NCI-H510A (cell line): Measurements from ENCODE around the gene TRAF4.

Experiments used
- DNase-seq: peaks from one replicate; lab custom pipeline; 2025; lab: John Stamatoyannopoulos, UW

TRAF4 gene

DNA sequence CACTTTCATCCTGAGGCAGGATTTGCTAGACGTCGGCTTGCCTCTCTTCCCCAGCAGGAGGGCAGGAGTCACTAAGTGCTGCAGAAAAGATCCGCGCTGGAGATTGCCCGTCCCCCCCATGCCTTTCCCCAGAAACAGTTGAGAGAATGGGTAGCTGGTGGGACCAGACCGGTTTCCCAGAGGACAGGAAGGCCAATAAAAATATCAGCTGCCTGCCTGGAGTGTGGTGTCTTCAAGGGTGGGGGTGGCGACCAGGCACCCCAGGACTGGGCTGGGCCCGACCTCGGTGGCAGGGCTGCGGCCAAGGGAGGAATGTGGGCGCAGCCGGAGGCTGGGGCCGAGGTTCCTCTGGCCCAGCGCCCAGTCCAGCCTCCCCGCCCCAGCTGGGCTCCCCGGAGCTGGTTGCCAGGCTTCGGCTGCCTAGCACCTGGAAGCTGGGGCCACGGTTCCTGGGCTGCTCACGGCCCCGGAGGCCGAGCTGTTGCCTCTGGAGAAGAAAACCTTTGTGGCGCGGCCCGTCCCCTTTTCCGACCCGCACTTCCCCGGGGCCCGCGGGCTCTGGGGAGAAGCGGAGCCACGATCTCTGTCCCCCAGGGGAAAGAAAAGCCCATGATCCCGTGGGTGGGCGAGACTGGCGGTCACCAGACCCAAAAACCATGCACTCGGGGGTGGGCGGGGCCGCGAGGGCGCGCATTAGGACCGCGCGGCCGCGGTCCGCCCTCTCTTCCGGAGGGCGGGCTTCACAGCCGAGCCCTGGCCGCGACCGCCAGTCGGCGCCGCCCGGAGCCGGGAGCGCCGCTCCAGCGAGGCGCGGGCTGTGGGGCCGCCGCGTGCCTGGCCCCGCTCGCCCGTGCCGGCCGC lies at the start of gene TRAF4:
TRAF4 (plus strand) TSS at position 769 of the 861 bp plus-strand sequence. CDS start 102 bp downstream, outside the sequence.
- DNase-seq = peak; percentile 96

DNA sequence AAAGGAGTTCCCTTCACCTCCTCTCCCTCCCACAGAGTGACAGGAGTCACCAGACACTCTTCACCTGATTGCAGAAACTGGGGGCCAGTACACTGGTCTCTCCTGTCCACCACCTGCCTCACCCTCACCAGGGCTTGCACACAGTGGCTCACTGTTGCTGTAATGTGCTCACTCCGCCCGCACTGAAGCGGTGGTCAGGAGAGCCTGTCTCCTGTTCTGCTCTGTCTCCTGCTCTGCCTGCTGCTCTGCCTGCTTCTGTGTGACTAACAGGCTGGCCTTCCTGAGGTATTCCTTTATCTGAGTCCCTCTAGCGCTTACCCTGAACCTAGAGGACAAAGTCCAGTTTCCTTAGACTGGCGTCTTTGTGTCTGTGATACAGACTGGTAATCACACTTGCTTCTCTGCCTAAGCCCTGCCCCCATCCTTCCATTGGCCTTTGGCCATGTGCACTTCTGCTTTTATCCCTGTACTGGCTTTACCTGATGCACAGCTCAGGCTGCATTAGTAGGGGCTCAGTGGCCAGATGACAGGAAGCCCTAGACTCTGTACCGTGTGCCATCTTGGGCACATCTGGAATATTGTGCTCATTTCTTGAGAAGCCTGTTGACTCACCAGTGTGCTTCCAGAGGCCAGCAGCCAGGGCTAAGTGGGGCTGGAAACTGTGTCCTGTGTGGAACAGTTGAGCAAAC lies 45.4 kb upstream of the TRAF4 start:
- DNase-seq = no peak

GRCh38 chr17:28700278-28700677 lies 43.5 kb upstream of the TRAF4 start:
- no peak for DNase-seq

DNA sequence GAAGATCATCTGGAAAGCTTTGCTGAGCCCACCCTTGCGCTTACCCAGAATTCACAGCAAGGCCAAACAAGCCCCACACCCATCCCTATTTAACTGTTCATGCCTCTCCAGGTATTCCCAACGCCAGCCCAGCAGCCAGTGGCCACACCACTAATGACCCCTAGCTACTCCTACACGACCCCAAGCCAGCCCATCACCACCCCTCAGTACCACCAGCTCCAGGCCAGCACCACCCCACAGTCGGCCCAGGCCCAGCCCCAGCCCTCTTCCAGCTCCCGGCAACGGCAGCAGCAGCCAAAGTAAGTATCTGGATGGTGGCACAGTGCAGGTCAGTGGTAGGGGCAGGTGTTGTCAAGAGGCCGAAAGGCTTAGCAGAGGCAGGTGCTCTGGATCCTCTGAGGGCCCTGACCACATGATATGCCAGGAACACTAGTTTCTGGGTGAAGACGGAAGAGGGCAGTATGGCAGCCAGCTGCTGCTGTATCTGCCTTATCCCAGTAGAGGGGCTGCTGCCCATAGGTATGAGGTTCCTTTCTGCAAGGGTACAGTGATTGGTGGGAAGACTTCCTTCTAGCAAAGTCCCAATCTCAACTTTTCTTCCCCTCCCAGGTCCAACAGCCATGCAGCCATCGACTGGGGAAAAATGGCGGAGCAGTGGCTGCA lies 42.9 kb upstream of the TRAF4 start:
- peak; percentile 76 for DNase-seq

DNA sequence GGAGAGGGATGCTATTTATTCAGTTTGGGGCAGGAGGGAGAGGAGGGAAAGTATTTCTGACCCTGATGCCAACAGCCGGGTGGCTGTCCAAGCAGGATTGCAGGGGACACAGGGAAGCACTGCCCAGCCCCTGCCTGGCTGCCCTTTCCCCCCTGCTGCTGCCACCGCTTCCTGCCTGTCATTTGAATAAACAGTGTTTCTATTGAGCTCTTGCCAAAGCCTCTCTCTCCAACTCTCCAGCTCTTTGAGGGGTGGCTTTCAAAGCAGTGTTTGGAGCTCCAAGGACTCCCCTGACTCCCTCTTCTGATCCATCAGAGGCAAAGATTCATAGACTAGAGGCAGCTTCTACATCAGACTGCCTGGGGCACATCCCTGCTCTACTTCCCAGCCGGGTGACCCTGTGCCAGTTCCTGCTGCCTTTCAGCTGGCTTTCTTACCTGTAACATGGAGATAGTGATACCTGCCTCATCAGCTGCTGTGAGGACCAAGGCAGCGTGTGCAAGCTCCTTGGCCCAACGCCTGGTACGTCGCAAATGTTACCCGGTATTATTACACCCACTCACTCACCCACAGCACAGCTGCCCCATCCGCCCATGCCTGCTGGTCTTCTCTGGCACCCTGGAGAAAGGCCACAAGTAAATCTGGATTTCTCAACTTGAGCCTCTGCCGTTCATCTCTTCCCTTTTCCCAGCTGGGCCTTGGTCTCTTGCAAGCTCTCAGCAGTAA lies 41.6 kb upstream of the TRAF4 start:
- DNase-seq = no peak

GRCh38 chr17:28702752-28703150 lies 41.1 kb upstream of the TRAF4 start:
- no peak for DNase-seq

GRCh38 chr17:28703552-28704218 lies 40.1 kb upstream of the TRAF4 start:
- DNase-seq = no peak

DNA sequence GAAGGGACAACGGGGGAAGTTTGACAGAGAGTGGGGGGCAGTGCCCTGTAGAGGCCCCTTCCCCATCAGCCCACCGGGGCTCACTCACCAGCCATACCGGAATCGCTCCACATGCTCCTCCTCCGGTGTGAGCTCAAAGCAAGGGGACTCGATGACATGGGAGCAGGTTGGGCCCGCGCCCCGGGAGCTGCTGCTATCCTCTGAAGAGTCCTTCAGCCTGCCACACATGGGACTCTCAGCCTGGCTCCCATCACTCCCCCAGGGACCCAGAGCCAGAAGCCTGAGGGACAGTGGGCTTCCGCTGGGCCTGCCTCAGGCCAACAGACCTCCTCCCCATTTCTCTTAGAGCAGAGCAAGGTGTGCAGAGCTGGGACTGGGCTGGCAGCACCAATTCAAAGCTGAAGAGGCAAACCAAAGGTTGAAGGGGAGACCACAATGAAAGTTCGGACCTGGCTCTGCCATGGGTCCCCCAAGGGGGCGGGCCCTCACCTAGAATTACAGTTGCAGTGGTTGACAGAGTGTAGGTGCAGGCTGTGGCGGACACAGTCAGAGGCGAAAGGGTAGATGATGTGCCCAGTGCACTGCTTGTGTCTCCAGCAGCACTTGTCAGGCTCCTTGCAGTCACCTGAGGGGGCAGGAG lies 39.5 kb upstream of the TRAF4 start:
- no peak for DNase-seq

DNA sequence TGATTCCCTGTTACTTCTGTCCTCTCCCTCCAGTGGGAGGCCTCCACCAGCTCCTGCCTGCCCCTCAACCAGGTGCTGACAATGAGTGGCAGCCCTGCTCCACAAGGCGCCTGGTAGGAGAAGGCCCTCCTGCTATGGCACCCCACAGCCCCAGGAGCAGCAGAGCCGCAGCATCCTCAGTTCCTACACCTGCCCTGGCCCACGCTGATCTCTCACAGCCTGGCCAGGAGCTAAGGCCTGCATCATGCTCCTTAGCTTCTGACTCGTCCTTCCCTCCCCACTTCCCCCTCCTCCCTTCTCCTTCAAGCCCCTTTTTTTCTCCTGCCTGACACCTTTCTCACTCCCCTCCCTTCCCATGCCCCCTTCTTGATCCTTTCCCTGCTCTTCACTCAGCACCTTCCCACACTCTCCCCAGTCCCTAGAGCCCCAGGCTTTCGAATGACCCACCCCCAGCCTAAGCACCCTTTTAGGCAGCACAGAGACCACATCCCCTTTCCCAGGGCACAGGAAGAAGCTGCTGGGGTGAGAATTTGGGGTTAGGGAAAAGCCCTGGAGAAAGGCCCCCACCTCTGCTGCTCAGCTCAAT lies 38.6 kb upstream of the TRAF4 start:
- DNase-seq = no peak

DNA sequence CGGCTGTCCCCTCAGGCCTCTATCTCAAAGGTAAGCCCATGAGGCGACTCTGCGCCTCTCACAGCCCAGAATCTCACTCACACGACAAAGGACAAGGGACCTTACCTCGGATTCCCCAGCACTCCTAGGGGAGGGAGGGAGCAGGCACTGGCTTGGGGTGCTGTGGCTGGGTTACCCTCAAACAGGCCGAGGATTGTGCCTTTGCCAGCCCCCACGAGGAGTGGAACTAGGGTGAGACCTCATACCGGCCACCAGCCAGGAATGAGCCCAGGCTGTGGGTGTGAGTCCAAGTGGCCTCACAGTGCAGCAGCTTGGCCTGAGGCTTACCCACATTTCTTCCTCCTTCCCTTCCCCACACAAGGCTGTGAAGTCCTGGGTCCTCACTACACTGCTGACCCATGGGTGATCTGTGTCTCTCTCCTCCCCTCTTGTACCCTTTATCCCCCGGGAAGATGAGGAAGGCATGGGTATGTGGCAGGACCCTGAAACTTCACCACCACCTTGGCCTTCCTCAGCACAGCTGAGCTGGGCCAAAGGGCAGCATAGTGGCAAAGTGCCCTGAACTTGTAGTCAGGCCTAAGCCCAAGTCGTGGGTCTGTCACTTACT lies 38.0 kb upstream of the TRAF4 start:
- DNase-seq = no peak

DNA sequence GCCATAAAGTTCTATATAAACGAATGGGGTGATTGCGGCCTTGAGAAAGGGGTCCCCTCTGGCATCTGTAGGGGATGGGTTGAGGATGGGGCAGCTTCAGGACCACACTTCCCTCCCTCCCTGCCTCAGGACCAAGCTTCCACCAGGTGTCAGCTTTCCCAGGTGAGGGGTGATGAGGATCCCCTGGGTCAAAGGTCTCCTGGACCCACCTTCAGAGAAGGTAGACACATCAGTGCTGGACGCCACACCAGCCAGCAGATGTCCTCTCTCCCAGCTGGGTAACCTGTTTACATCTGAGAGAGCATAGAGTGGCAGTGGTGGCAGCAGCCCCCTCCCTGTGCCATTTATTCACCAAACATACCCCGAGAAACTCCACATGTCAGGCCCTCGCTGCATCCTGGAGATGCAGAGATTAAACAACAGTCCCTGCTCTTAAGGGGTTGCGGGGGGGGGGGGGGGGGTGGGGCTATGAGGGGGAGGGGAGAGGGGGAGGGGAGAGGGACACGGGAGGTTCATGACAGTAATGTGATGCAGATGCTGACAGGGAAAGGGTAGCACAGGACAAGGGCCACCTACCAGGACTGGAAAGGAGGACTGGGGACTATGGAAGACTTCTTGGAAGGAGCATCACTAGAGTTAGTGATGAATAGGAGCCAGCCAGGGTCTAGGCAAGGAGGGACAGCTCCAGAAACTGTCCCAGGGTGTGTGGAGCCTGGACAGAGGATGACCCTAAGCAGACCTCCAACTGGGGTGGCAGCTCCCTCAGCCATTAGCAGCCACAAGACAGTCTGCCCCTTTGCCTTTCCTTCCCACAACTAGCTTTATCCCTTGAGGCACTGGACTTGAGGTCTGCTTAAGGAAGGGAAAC lies 37.1 kb upstream of the TRAF4 start:
- DNase-seq = no peak

DNA sequence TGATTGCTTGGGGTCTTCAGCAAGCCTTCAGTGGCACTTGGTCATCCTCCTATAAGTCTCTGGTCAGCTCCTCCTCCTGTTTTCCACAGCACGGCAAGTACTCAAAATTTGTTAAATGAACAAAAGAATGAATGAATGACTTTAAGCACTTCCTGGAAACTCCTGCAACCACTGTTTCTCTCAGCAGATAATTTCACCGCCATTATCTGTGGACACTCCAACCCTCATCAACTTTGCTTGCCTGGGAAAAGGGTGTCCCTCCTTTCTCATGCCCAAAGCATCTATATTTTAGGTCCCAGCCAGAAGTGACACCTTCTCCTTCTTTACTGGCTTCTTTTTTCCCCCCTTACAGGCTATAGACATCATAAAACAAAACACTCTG lies 36.5 kb upstream of the TRAF4 start:
- no peak for DNase-seq

DNA sequence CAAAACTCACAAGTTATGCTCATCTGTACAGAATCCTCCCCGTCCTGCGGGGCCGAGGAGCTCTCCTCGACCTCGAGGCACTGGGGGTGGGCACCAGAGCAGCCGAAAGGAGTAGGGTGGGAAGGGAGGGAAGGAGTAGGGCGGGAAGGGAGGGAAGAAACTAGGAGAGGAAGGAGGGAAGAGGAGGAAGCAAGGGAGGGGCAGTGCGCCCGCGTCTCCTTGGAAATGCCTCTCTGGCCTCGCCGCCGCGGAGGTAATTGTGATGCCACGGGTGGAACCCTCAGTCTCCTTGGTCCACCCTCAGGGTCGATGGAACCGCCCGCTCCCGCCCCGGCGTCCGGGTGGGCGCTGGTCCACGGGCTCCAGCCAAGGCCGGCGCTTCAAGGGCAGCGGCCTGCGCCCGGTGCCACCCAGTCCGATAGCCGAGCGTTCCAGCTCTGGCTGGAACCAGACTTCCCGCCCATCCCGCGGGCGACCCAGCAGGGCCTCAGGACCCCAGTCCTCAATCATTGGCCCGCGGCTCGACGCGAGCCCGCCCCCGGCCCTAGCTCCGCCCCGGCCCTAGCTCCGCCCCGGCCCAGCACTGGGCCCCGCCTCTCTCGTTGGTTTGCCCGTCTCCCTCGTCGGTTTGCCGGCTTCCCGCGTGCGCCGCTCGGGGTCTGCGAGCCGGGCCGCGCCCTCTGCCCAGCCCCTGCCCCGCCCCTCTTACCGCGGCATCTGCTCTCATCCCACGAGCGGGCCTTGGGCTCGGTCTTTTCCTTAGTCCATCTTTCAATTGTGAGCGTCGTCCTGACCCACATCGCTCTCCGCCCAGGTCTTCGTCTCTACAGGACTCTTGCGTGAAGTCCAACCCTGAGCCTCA lies 32.7 kb upstream of the TRAF4 start:
- peak; percentile 94 for DNase-seq

GRCh38 chr17:28711723-28712031 lies 32.1 kb upstream of the TRAF4 start, which contains the start of gene PROCA1:
Gene PROCA1 (minus strand): TSS chr17:28711888. CDS start chr17:28711660, 228 bp downstream.
- no peak for DNase-seq

DNA sequence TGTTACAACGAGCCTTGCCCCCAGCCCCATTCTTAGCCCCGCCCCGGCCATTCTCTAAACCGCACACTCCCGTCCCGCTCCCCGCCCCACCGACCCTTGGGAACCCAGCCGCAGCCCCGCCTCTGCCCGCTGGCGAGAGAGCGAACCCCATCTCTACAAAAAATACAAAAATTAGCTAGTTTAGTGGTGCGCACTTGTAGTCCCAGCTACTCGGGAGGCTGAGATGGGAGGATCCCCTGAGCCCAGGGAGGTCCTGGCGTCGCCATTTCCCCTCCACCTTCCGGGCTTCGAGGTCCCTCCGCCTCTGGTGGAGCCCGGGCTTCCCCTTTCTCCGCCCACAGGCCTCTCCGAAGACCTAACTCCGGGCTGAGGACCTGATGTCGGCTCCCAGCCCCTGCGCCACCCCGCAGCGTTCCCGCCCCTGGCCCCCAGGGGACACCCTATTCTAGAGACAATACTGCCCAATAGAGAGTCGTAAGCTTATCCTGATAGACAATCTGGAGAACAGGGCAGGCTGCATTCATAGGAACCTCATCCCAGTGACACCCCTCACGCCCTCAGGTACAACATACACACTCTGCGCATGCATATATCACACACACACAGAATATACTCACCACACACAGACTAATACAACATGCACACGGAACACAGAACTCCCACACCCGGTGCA lies 31.6 kb upstream of the TRAF4 start:
- no peak for DNase-seq

DNA sequence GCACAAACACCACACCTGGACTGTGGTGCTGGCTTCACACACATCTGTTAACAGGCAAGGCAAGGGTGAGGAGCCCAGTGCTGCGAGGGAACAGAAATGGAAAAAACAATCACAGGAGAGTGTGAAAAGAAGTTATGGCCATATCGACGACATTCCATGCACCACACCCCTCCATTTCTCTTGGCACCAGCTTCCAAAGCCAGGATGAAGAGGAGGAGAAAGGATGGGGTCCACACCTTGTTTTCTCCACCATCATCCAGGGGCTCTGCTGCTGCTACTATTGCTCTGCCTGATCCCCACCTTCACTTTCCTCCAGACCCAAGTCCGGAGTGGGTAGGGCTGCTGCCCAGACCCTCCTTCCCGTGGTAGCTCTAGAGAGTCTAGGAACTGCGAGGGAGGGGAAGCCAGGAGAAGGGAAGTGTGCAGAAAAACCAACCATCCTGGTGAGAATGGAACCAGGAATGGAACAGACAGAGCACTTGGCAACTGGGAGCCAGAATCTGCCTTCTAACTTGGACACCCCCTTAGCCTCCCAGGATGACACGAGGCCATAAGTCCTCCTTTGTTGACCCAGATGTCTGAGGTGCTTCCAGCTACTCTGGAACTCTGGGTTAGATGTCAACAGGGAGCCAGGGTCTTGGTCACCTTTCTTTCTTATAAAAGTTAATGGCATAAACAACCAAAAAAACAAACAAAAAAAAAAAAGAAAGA lies 31.0 kb upstream of the TRAF4 start:
- DNase-seq = no peak

DNA sequence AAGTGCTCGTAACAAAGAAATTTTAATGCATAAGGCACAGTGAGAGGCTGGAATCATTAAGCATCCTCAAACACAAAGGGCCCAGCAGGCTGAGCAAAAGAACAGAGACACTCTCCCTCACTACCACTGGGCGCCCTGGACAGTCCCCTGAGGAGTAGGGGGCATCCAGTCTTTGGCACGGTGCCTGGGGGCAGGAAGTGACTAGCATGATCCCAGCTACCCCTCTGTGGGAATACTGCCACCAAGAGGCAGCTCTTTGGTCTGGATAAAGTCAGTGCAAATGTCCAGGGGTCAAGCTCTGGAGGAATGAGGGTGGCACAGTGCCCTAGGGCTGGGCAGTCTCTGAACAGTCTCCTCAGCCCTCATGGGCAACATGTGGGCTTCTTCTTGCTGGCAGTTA lies 29.5 kb upstream of the TRAF4 start:
- DNase-seq = no peak
